Measurements from ENCODE around the gene CCDC120. TPM values are rescaled to one million over a fixed set of nuclear protein-coding genes. Genes with fewer than 3 reads are reported as not detected.

CCDC120 gene
- total and polyA plus RNA-seq, 2 experiments from 2014 or later: 0.22 to 0.94 TPM

- TF ChIP-seq EZH2phosphoT487 (IDR thresholded peaks at IDR 0.05; ENCODE audit: insufficient read depth, low read depth) (no peak), EZH2 (IDR thresholded peaks at IDR 0.05; ENCODE audit: insufficient read depth, poor library complexity, severe bottlenecking) (no peak)
Observed at GRCh38 chrX:49064735-49065134, 5.9 kb downstream of the CCDC120 start.

GRCh38 chrX:49066278-49066677 is 7.5 kb downstream of the CCDC120 start:
- in situ Hi-C loops (cut with MboI): no loop called here
- no peak for DNase-seq
- no peak overlapping the region for H3K9ac ChIP-seq
- H2AFZ ChIP-seq: no peak overlapping the region
- 59 to 65% methylated on average over 2 of the region's 2 CpGs for WGBS, 2 experiments (ENCODE audit: low coverage in 1 of 2, low lambda C conversion rate in 2 of 2, missing lambda C conversion rate in 2 of 2)
- no peaks in the 10 kb centered on the region for H3K9me3 ChIP-seq (ENCODE audit: low read depth)
- H3F3A ChIP-seq (ENCODE audit: insufficient read depth): no peaks in the 10 kb centered on the region
- H3K27me3 ChIP-seq (replicated peaks; ENCODE audit: insufficient read depth): no peaks in the 10 kb centered on the region
- H3K4me1 ChIP-seq (ENCODE audit: insufficient read depth): no peaks in the 10 kb centered on the region
- no peaks in the 10 kb centered on the region for H4K20me1 ChIP-seq (ENCODE audit: insufficient read depth)
- no peak overlapping the region for H3K4me3 ChIP-seq
- H3K4me2 ChIP-seq (ENCODE audit: unreplicated experiment): no peak overlapping the region
- H3K79me2 ChIP-seq (ENCODE audit: insufficient read depth): no peaks in the 10 kb centered on the region
- no peak for TF ChIP-seq EZH2phosphoT487 (IDR thresholded peaks at IDR 0.05; ENCODE audit: insufficient read depth, low read depth)
- TF ChIP-seq EZH2 (IDR thresholded peaks at IDR 0.05; ENCODE audit: insufficient read depth, poor library complexity, severe bottlenecking): no peak
- no peaks in the 10 kb centered on the region for H3K9me2 ChIP-seq (ENCODE audit: insufficient read depth)
- H3K27ac ChIP-seq: no peak overlapping the region
- H3K36me3 ChIP-seq (ENCODE audit: low read depth): no peaks in the 10 kb centered on the region

More at GRCh38 chrX:49064735-49065134, 5.9 kb downstream of the CCDC120 start:
- Histone ChIP-seq H2AFZ (no peak overlapping the region), H3K79me2 (ENCODE audit: insufficient read depth) (no peaks in the 10 kb centered on the region), H3K27ac (no peak overlapping the region), H3K36me3 (ENCODE audit: low read depth) (no peaks in the 10 kb centered on the region), H4K20me1 (ENCODE audit: insufficient read depth) (no peaks in the 10 kb centered on the region), H3K4me3 (no peak overlapping the region), H3K9ac (no peak overlapping the region), H3K4me1 (ENCODE audit: insufficient read depth) (no peaks in the 10 kb centered on the region), H3F3A (ENCODE audit: insufficient read depth) (no peaks in the 10 kb centered on the region), H3K4me2 (ENCODE audit: unreplicated experiment) (no peak overlapping the region), H3K27me3 (replicated peaks; ENCODE audit: insufficient read depth) (no peaks in the 10 kb centered on the region), H3K9me3 (ENCODE audit: low read depth) (no peaks in the 10 kb centered on the region), H3K9me2 (ENCODE audit: insufficient read depth) (no peaks in the 10 kb centered on the region)
- WGBS, 2 experiments (ENCODE audit: low coverage in 1 of 2, low lambda C conversion rate in 2 of 2, missing lambda C conversion rate in 2 of 2): 88 to 93% methylated on average over 3 to 8 of the region's 8 CpGs
- no peak for DNase-seq
- in situ Hi-C loops (cut with MboI): no loop called here

GRCh38 chrX:49066690-49067089 is 7.9 kb downstream of the CCDC120 start:
- 92 to 94% methylated on average over 6 to 7 of the region's 9 CpGs for WGBS, 2 experiments (ENCODE audit: low coverage in 1 of 2, low lambda C conversion rate in 2 of 2, missing lambda C conversion rate in 2 of 2)

GRCh38 chrX:49067285-49068120 is 8.7 kb downstream of the CCDC120 start:
- H3K27me3 ChIP-seq (replicated peaks; ENCODE audit: insufficient read depth): no peaks in the 10 kb centered on the region
- TF ChIP-seq EZH2 (IDR thresholded peaks at IDR 0.05; ENCODE audit: insufficient read depth, poor library complexity, severe bottlenecking) (no peak), EZH2phosphoT487 (IDR thresholded peaks at IDR 0.05; ENCODE audit: insufficient read depth, low read depth) (no peak)
- no peaks in the 10 kb centered on the region for H4K20me1 ChIP-seq (ENCODE audit: insufficient read depth)
- H2AFZ ChIP-seq: no peak overlapping the region
- H3K79me2 ChIP-seq (ENCODE audit: insufficient read depth): peaks cover 8% of the 10 kb centered on the region
- H3K9me2 ChIP-seq (ENCODE audit: insufficient read depth): no peaks in the 10 kb centered on the region
- 92% methylated on average over 32 of the region's 41 CpGs; no CpG with 5 or more reads in 1 of the 2 experiments for WGBS, 2 experiments (ENCODE audit: low coverage in 1 of 2, low lambda C conversion rate in 2 of 2, missing lambda C conversion rate in 2 of 2)
- no peaks in the 10 kb centered on the region for H3F3A ChIP-seq (ENCODE audit: insufficient read depth)
- no peak overlapping the region for H3K4me3 ChIP-seq
- no peak overlapping the region for H3K4me2 ChIP-seq (ENCODE audit: unreplicated experiment)
- H3K4me1 ChIP-seq (ENCODE audit: insufficient read depth): no peaks in the 10 kb centered on the region
- no peaks in the 10 kb centered on the region for H3K36me3 ChIP-seq (ENCODE audit: low read depth)
- H3K27ac ChIP-seq: no peak overlapping the region
- H3K9ac ChIP-seq: no peak overlapping the region
- no peak for DNase-seq
- no peaks in the 10 kb centered on the region for H3K9me3 ChIP-seq (ENCODE audit: low read depth)
- in situ Hi-C loops (cut with MboI): no loop called here

More at GRCh38 chrX:49066690-49067089, 7.9 kb downstream of the CCDC120 start:
- DNase-seq: no peak
- TF ChIP-seq EZH2phosphoT487 (IDR thresholded peaks at IDR 0.05; ENCODE audit: insufficient read depth, low read depth): no peak
- TF ChIP-seq EZH2 (IDR thresholded peaks at IDR 0.05; ENCODE audit: insufficient read depth, poor library complexity, severe bottlenecking): no peak
- no peak overlapping the region for H3K27ac ChIP-seq
- H4K20me1 ChIP-seq (ENCODE audit: insufficient read depth): no peaks in the 10 kb centered on the region
- H3K9ac ChIP-seq: no peak overlapping the region
- no peak overlapping the region for H3K4me3 ChIP-seq
- H3K9me3 ChIP-seq (ENCODE audit: low read depth): no peaks in the 10 kb centered on the region
- H3K9me2 ChIP-seq (ENCODE audit: insufficient read depth): no peaks in the 10 kb centered on the region
- no peak overlapping the region for H3K4me2 ChIP-seq (ENCODE audit: unreplicated experiment)
- no peaks in the 10 kb centered on the region for H3K27me3 ChIP-seq (replicated peaks; ENCODE audit: insufficient read depth)
- in situ Hi-C loops (cut with MboI): no loop called here
- H3K36me3 ChIP-seq (ENCODE audit: low read depth): no peaks in the 10 kb centered on the region
- H3F3A ChIP-seq (ENCODE audit: insufficient read depth): no peaks in the 10 kb centered on the region
- no peaks in the 10 kb centered on the region for H3K79me2 ChIP-seq (ENCODE audit: insufficient read depth)
- no peak overlapping the region for H2AFZ ChIP-seq
- no peaks in the 10 kb centered on the region for H3K4me1 ChIP-seq (ENCODE audit: insufficient read depth)

Measured in GM23248 (cell line).